Fibroblast of pulmonary artery (primary cell): ENCODE data around the gene DMD.

Source experiments
- DNase-seq: peaks from one replicate; pipeline ENCODE4 v3.0.0-alpha.2; 2010; ENCODE audit warnings: low read depth
- H3K4me3 ChIP-seq: replicated peaks from 2 replicates; pipeline ENCODE4 v1.5.1; 2011; ENCODE audit warnings: low read depth, mild to moderate bottlenecking, control low read depth, low read length, moderate library complexity
- TF ChIP-seq, protein P1 (sequence below): IDR thresholded peaks from 2 replicates; pipeline ENCODE4 v1.5.1; 2011; ENCODE audit warnings: mild to moderate bottlenecking, control low read depth, low read length, inconsistent platforms; ENCODE audit errors: missing control alignments

DMD gene

DNA sequence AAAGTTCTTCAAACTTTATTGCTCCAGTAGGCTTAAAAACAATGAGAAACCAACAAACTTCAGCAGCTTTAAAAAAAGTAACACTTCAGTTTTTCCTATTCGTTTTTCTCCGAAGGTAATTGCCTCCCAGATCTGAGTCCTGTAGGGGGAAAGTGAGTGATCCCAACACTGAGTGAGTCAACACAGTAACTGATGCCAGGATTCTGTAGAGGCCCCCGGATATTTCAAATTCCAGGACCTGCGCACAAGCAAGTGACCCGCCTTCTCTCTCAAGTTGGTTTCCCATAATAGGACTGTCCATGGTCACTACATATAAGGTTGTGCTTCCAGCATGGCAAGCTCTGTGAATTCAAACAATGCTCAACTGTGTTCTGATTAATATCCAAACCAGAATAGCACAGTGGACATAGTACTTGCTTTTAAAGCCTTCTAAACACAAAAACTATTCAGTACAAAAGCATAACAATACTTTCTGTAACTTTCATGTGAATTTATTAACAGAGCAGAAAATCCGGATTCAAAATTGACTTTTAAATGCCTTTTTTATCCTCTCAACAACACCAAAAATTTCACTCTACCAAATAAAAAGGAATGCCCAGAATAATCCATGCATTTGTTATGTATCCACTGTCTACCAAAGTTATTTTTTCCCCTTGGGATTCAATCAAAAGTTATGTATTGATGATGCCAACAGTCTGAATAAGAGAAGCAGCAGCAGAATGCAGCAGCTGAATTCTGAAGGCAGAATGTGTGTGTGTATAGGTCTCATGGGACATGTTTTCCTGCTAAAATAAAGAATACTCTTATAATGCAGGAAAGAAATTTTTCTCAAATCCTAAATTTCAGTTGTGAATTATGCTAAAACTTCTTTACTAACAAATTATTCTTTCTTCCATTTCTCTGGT, at the start of gene DMD:
Gene DMD, minus strand, starts transcription at position 194 of the 905 bp plus-strand sequence. CDS start 237 bp downstream, outside the sequence.
- peak; percentile 92 for DNase-seq
- H3K4me3 ChIP-seq, result peak within 1 kb of the TSS; percentile 62
- TF ChIP-seq, protein P1, sequence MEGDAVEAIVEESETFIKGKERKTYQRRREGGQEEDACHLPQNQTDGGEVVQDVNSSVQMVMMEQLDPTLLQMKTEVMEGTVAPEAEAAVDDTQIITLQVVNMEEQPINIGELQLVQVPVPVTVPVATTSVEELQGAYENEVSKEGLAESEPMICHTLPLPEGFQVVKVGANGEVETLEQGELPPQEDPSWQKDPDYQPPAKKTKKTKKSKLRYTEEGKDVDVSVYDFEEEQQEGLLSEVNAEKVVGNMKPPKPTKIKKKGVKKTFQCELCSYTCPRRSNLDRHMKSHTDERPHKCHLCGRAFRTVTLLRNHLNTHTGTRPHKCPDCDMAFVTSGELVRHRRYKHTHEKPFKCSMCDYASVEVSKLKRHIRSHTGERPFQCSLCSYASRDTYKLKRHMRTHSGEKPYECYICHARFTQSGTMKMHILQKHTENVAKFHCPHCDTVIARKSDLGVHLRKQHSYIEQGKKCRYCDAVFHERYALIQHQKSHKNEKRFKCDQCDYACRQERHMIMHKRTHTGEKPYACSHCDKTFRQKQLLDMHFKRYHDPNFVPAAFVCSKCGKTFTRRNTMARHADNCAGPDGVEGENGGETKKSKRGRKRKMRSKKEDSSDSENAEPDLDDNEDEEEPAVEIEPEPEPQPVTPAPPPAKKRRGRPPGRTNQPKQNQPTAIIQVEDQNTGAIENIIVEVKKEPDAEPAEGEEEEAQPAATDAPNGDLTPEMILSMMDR, result no peak

DNA sequence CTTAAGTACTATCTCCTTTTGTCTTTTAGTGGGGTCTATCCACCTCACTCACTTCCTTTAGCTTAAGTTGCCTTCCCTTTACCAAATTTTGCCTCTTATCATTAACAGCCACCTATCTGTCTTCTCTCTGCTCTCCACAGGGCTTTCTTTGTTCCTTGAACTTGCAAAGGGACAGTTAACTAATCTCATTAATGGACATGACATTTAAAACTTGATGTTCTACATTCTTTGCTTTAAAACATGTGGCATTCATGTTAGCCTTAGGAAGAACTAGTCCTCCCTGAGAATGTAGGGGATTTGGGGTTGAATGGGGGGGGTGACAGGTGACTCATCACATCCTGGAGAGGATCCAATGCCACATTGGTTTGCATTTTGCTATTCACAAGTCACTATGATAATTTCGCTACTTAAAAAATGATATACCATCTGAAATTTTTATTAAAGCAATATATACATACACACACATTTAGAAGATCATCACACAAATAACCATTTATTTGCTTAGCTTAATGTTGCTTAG, 41.0 kb upstream of the DMD start:
- DNase-seq, result no peak
- no peak overlapping the region for H3K4me3 ChIP-seq
- TF ChIP-seq, protein P1, result no peak

DNA sequence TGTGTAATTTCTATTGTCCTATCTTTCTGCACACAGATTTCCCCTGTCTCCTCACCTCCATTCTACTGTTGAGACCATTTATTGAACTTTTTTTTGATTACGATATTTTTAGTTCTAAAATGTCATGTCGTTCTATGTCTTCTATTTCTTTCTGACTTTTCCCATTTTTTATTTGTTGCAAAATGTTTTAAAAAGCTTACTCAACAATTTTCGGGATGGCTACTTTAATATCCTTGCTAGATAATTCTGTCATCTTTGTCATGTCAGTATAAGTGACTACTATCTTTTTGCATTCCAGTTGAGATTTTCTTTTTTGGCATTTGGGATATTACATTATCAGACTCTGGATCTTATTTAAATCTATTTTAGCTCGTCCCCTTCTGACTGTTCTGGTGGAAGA, 7.5 kb upstream of the DMD start:
- DNase-seq, result no peak
- TF ChIP-seq, protein P1, result no peak
- H3K4me3 ChIP-seq, result no peak overlapping the region

DNA sequence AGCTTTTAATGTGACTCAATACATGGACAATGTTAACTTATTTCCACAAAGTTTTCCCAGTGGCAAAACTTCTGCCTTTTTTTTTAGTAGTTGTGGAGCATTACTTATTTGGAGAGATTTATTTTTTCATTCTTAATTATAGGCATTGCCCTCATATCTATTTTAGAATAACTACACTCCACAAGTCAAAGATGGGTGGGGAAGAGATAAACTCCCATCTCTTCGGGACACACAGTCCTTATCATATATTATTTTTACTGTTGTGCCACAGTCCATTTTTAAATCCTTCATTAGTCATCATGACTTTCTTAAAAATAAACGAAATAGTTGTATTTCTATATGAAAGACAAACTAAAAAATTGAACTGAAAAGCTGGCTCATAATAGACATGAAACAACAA, 1.2 kb downstream of the DMD start:
- DNase-seq, result no peak
- TF ChIP-seq, protein P1, result no peak
- peak overlapping the region; percentile 62 for H3K4me3 ChIP-seq

DNA sequence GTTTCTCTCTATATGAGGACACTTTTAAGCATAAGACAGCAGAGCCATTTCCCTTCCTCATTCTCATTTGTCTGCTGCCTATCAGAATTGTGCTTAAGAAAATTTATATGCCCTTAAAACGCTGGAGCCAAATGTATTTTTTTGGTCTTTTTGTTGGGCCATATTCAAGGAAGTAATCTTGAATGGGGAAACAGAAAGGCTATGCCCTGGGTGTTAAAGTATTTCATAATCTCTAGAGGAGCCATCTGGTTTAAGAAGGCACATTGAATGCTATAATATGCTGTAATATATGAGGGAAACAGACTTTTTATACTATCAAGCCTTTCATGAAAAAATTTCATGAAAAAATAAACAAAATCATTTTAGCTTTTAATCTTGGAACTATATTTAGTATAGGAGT, 4.3 kb downstream of the DMD start:
- TF ChIP-seq, protein P1, result no peak
- no peak for DNase-seq
- no peak overlapping the region for H3K4me3 ChIP-seq

DNA sequence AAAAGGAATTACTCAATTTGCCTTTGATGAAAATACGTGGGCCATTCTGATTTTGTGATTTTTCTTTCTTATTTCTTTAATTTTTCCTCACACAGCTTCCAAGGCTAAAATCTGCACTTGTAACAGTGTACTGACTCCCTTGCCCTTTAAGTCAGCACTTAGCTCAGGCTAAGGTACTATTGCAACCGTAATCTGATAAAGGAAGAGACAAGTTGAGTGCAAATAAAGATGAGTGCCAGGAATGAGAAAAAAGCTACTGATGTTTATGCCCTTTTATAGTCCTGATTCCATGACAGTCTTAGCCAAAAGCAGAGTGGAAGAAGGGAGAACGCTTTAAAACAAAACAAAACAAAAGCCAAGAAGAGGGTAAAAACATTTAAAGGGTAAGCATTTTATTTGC, 6.0 kb downstream of the DMD start:
- H3K4me3 ChIP-seq, result no peak overlapping the region
- DNase-seq, result no peak
- TF ChIP-seq, protein P1, result no peak
